Activated effector memory CD4-positive, alpha-beta T cell treated with Interleukin-2 at 50 U/mL for 16 hours (primary cell): Measurements from ENCODE around the gene SLC28A1.
"Not testable (repeated sequence)": the region's sequence is repeated elsewhere in the genome, so short reads cannot be mapped to it uniquely, and the experiment has no call there.

Experiments used
- DNase-seq: peaks from one replicate; pipeline ENCODE4 v3.0.0-alpha.2; 2020

The SLC28A1 gene

DNA sequence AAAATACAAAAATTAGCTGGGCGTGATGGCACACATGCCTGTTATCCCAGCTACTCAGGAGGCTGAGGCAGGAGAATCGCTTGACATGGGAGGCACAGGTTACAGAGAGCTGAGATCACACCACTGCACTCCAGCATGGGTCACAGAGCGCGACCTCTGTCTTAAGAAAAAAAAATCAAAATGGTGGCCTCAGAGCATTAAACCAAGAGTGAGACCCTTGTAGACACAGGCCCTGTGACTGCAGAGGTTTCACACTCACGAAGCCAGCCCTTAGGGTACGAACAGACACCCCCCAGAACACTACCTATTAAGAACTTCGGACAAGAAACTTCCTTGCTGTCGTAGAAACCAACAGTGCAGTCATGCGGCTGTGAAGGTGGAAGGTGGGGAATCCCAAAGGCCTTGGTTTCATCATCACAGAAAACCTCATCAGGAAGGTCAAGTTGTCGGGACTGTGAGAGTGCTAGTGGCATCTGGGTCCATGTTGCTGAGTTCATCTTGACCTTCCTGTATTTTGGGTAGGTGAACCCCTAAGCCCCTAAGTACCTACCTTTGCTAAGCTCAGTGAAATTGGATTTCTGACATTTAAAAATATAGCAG, 92.4 kb downstream of the SLC28A1 start:
- DNase-seq = no peak

DNA sequence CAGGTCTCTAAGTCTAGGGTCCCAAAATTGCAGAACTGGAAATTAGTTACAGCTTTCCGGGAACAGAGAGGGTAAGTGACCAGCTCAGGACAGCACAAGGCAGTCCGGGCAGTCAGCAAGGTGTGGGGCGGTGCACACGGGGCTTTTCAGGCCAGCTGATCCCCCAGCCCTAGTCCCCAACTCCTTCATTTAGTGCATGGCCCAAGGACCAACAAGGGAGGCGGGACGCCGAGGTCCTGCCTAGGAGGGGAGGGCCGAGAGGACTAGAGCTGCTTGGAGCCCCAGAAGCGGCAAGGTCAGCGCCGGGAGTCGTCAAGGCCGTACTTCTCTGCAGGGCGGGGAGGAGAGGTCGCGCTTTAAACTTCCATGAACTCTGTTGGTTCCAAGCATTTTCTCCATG, 95.2 kb downstream of the SLC28A1 start:
- no peak for DNase-seq

DNA sequence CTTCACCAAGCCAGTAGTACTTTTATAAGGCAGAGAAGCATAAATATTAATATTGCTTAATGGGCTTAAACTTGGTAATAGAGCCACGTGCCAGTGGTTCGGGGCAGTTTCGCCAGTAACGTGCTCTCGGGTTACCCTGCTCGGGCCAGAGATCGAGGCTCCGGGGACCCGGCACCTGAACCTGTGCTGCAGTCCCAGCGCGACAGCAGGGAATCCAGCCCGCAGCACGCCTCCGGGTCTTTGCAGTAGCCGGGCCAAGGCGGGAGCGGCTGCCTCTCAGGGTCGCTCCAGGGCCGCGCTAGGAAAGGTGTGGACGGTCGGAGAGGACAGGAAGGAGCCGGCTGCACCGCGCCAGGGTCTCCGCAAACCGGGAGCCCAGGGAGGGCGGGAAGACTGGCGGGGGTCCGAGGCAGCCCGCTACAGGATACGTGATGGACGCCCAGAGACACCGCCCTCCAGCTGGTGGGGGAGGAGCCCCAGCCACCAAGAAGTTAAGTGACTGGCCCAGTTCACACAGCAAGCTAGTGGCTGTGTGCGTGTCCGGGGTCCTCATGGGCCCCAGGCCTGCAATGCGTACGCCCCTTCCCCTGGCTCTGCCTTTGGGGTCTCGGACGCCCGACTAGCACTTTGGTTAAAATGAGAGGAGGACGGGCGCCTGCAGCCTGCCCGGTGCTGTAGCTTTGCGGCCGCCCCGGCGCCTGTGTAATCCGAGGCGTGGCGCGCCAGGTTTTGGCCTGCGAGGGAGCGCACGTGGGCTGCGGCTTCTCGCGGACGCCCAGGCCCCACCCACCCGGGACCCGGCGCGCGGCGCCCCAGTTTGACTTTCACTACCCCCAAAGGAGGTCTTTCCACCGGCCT, 96.0 kb downstream of the SLC28A1 start:
- peak; percentile 86 for DNase-seq

DNA sequence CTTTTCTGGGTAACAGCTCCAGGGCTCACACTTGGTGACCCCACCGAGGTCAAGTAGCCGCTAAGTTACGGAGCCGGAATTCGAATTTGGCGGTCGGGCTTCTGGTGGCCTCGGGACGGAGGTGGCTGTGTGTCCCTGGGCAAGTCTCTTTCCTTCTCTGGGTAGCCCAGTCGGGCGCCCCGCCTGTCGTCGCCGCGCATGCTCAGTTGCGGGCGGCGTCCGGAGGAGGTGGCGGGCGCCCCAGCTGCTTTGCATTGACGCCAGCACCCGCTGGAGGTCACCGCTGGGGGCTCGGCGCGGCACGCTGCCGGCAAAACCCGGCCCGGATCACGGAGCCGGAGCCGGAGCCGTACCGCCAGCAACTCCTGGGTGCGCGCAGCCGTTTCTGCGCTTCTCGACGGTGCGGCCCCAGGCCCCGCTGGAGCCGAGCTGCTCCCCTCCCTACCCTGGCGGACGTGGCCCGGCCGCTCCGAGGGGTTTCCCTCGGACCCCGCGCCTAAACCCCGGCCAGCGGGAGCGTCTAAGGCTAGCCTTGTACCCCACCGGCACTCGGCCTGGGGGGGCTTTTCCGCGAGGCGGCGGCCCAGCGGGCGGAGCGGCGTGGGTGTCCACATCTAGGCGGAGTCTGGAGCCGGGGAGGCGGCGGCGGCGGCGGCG, 96.7 kb downstream of the SLC28A1 start:
- DNase-seq = peak; percentile 96

DNA sequence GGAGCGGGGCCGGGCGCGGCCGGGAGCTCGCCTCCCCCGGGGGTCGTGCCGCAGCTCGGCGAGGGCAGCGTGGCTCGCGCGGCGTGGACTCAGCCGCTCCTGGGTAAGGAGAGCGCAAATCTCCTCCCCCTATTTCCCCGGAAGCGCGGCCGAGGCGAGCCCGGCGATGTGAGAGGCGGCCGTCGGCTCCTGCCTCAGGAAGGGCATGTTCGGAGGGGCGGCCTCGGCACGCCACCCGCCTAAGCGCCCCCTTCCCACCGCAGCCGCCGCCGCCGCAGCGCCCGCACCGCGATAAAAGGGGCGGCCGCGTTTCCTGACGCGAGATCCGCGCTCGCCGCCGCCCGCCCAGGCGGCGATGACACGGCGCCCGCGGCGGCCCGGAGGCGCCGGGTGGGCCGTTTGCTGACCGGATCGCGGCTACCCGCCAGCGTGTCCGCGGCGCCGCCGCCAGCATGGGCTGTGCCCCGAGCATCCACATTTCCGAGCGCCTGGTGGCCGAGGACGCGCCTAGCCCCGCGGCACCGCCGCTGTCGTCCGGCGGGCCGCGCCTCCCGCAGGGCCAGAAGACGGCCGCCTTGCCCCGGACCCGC, 97.3 kb downstream of the SLC28A1 start, which contains the start of gene PDE8A:
PDE8A (plus strand) TSS at position 146 of the 590 bp plus-strand sequence; CDS start at position 453, 307 bp downstream.
- DNase-seq = peak; percentile 42

DNA sequence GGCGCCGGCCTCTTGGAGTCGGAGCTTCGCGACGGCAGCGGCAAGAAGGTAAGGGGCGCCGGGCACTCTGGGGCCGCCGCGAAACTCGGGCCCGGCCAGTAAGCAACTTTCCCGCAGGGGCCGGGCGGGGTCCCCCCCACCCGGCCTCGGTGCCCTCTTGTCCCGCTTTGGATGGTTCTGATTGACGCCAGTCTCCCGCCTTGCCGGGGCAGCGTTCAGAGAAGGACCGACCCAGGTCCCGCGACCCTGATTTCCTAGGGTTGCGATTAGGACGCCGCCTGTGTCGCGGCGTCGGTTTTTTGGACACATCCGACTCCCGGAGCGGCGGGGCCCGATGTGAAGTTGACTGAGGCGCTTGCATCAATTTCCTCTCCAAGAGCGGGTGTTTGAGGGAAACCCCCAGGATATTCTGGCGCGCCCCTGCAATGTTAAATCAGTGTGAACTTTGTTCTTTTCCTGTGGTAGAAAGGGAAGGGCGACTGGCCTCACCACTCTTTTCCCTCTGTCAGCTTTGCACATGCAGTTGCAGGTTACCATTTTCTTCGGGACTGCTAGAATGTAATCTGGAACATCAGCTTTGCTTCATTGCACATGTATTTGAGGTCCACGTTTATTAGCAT, 97.9 kb downstream of the SLC28A1 start:
- DNase-seq = peak; percentile 35

DNA sequence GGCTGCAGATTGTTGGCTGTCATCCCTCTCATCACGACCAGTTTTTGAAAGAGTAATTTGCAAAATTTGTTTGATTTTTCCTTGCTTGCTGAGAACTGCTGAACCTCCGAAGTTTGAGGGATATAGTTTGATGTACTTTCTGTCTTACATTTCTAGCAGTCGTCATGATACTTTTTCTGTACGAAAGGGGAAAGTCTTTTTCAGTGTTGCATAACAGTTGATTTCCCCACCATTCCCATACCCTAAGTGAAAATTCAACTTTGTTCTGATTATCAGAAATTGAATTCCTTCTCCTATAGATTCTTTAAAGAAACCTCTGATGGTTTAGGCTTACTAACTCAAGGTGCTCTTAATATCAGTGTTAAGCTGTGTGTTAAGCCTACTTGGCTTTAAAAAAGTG, 98.8 kb downstream of the SLC28A1 start:
- DNase-seq = no peak

DNA sequence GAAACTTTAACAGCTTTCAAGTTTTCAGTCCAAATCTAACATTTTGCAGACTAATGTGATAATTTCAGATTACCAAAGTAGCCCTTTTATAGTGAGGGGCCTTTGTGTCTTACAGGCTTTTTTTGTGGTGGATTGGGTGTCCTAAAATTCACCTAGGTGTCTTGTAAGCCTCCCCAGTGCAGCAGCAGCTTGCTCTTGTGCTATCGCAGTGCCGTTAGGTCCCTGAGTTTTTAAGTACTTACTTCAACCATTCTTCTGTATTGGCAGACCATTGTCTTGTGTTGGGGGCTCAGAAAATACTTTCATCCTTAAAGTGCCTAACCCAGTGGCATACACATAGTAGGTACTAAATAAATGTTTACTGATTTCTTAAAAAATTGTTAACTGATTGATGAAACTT, 99.2 kb downstream of the SLC28A1 start:
- DNase-seq = no peak

DNA sequence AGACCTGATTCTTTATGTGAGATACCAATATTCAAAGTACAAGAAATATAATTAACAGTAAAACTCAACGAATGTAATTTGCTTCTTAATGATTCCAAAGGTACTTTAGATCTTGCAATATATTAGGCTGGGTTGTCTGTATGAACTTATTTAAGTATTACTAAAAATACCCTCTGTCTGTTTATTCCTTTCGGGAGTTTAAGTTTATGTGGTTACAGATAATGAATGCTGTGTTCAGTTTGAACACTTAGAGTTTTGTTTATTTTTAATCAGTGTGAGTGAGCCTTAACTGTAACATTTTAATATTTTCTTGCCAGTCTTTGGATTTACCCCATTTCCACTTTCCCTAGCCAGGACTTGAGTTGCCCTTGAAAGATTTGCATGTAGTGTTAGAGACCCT, 100.7 kb downstream of the SLC28A1 start:
- no peak for DNase-seq

DNA sequence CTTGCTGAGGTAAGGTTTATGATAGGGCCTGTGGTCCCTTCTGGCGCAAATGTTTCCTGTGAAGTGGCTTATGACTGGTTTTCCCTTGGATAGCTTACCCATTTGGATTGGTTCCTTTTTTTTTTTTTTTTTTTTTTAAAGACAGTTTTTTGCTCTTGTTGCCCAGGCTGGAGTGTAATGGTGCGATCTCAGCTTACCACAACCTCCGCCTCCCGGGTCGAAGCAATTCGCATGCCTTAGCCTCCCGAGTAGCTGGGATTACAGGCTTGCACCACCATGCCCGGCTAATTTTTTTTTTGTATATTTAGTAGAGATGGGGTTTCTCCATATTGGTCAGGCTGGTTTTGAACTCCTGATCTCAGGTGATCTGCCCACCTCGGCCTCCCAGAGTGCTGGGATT, 102.9 kb downstream of the SLC28A1 start:
- not testable (repeated sequence) for DNase-seq

DNA sequence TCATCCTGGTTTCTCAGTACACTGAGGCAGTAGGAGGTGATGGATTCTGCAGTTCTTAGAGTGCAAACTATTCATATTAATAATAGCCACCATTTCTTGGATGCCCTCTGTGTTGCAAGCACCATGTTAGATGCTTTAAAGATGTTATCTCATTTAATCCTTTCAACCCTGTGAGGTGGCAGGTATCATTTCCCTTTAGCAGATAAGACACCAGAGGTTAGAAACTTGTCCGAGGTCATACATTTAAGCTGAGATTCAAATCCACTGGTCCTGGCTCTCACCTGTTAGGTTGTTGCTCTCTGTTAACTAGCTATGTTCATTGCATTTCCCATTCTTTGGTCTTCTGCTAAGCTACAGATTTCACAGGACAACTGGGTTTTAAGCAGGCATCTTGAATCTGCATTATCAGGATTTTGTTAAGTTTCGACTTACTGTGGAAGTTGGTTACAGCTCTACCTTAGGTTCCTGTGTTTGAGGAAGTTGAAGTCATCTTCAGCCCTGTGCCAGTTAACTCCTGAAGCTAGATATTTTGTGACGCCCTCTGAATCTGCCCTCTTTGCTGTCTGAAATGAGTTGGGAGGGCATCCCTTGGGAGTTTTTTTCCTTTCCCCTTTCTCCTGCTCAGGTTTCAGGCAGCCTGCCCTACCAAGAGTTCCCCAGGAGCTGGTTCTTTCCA, 103.6 kb downstream of the SLC28A1 start:
- DNase-seq = no peak

DNA sequence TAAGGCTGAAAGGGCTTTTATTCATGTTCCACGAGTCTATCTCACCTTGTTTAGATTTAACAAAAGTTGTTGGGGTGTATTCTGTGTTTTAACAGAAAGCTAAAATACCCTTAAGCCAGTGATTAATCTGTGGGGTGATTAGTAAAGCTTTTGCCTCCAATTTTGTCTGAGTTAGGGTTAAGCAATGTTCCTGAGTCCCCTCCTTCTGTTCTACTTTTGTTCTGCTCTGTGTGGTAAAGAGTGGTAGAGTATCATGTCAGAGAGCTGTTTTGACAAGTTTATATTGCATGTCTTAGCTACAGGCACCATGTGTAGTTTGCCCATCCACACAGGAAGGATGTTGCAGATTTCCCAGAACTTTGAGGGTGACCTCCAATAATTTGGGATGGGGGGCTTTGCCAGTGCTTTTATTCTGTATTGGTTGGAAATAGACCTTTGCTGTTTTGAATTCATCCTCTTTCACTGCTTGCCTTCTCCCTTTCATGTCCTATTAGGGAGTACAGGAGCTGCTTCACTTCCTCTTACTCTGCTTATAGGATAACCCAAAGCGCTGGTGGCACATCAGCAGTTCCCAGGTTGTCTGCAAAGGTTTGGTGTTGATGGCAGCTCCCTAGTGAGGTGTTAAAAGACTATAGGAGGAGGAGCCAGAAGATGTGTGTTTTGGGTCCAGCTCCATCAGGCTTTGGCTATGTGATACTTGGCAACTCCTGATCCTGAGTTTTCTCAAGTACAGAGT, 104.6 kb downstream of the SLC28A1 start:
- no peak for DNase-seq

DNA sequence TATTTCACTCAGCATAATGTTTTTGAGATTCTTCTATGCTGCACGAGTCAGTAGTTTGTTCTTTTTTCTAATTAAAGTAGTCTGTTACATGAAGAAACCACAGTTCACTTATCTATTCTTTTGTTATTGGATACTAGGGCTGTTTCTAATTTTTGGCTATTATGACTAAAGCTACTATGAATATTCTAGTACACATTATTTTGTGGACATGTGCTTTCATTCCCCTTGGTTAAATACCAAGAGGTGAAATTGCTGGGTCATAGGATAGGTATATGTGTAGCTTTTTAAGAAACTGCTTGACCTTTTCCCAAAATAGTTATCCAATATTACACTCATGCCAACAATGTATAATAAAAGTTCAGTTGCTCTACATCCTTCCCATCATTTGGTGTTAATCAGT, 106.0 kb downstream of the SLC28A1 start:
- DNase-seq = no peak

DNA sequence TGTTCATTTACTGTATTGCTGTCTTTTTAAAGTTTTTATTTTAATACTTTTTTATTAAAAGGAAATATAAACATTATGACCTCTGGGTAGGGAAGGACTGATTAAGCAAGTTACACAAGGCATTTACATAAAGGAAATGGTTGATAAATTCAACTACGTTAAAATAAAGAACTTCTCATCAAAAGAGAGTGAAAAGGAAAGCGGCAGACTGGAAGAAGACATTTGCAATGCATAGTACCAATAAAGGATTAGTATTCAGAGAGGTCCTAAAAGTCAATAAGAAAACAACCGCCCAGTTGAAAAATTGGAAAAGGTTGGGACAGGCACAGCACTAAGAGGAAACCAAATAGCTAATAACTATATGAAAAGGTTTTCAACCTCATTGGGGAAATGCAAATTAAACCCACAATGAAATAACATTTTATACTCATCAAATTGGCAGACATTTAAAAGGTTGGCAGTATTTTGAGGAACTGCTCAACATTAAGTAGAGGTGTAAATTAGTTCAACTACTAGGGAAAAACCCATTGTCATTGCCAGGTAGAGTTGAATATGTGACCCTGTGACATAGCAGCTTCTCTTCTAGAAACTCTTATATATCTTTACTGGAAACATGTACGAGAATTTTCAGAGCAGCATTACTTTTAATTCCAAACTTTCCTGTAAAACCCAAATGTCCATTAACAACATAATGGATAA, 106.7 kb downstream of the SLC28A1 start:
- no peak for DNase-seq

DNA sequence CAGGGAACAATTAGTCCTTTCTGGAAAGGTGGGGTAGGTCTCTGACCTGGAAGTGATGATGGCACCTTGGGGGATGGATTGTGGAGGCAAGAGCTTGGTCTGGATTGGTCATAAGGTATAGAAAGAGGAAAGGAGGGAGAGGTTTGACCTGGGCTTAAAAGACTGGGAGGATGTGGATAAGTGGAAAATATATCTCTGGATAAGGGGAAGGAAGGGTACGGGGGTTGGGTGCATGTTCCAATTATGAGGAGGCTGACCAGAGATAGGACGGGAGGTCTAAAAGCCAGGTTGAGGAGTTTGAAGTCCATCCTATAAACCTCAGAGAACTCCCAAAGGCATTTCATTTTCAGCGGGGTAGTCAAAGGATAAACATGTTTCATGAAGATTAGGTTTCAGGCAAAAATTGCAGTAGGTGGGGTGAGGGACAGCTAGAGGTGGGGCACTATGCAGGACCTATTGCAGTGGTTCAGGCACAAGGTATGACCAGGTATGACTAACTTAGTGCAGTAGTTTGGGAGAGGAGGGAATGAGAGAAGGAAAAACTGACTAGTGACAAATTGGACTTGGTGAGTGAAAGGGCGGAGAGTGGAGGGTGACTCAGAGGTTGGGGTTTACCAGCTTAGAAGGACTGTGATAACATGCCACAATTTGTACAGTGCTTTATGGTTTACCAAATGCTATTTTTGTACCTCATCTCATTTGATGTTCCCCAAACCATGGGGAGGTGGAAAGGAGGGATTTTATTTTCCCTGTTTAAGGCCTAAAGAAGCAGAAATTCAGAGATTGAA, 107.9 kb downstream of the SLC28A1 start:
- DNase-seq = no peak
